SK-N-SH treated with all-trans-retinoic acid at 6 μM for 48 hours (cell line): ENCODE results near the gene TOX2.

Source experiments
- ATAC-seq: fragments of 200-7000 bp; cut with Tn5 transposase; 3 replicates; pipeline ENCODE4 v1.9.1; 2020; ENCODE audit warnings: mild to moderate bottlenecking, moderate library complexity
- ARNTL ChIP-seq: fragments of 450-650 bp; formaldehyde crosslinking; IDR thresholded peaks from 2 replicates; pipeline ENCODE4 v1.5.0; 2020; ENCODE audit warnings: low read depth, mild to moderate bottlenecking, moderate library complexity, borderline replicate concordance
- BACH2 ChIP-seq: fragments of 250-450 bp; sonication (Bioruptor Pico); IDR thresholded peaks from 2 replicates; pipeline ENCODE4 v1.9.0; 2021; ENCODE audit warnings: mild to moderate bottlenecking, borderline replicate concordance
- CREB5 ChIP-seq: fragments of 250-450 bp; sonication (Bioruptor Pico); IDR thresholded peaks from 2 replicates; pipeline ENCODE4 v1.5.1; 2020; ENCODE audit warnings: low read depth, mild to moderate bottlenecking, moderate library complexity
- CSDC2 ChIP-seq: fragments of 250-450 bp; sonication (Bioruptor Pico); IDR thresholded peaks from 2 replicates; pipeline ENCODE4 v1.5.0; 2020; ENCODE audit warnings: mild to moderate bottlenecking, moderate library complexity
- CSRNP3 ChIP-seq: fragments of 250-450 bp; sonication (Bioruptor Pico); IDR thresholded peaks from 2 replicates; pipeline ENCODE4 v1.5.1; 2021; ENCODE audit warnings: mild to moderate bottlenecking, moderate library complexity
- GLIS3 ChIP-seq: fragments of 250-450 bp; sonication (Bioruptor Pico); IDR thresholded peaks from 2 replicates; pipeline ENCODE4 v1.5.0; 2020; ENCODE audit warnings: mild to moderate bottlenecking, moderate library complexity
- ISL1 ChIP-seq: fragments of 250-450 bp; sonication (Bioruptor Pico); IDR thresholded peaks from 2 replicates; pipeline ENCODE4 v2.1.2; 2022; ENCODE audit warnings: mild to moderate bottlenecking, moderate library complexity
- OSR1 ChIP-seq: fragments of 250-450 bp; sonication (Bioruptor Pico); IDR thresholded peaks from 2 replicates; pipeline ENCODE4 v1.8.0; 2022; ENCODE audit warnings: moderate library complexity, mild to moderate bottlenecking, inconsistent platforms
- RARB ChIP-seq: fragments of 250-450 bp; sonication (Bioruptor Pico); IDR thresholded peaks from 2 replicates; pipeline ENCODE4 v1.8.0; 2021; ENCODE audit warnings: mild to moderate bottlenecking, moderate library complexity
- SNAI2 ChIP-seq: fragments of 250-450 bp; sonication (Bioruptor Pico); IDR thresholded peaks from 2 replicates; pipeline ENCODE4 v1.5.0; 2020; ENCODE audit warnings: mild to moderate bottlenecking, moderate library complexity
- TCF4 ChIP-seq: fragments of 250-450 bp; sonication (Bioruptor Pico); IDR thresholded peaks from 2 replicates; pipeline ENCODE4 v1.8.0; 2021; ENCODE audit warnings: mild to moderate bottlenecking, moderate library complexity, borderline replicate concordance
- TOX ChIP-seq: fragments of 250-450 bp; sonication (Bioruptor Pico); IDR thresholded peaks from 2 replicates; pipeline ENCODE4 v1.8.0; 2021; ENCODE audit warnings: mild to moderate bottlenecking, moderate library complexity, borderline replicate concordance
- TSHZ2 ChIP-seq: fragments of 250-450 bp; sonication (Bioruptor Pico); IDR thresholded peaks from 2 replicates; pipeline ENCODE4 v1.5.0; 2020; ENCODE audit warnings: mild to moderate bottlenecking, moderate library complexity
- ZFP3 ChIP-seq: fragments of 250-450 bp; sonication (Bioruptor Pico); IDR thresholded peaks from 2 replicates; pipeline ENCODE4 v1.5.0; 2020; ENCODE audit warnings: mild to moderate bottlenecking, moderate library complexity
- ZNF565 ChIP-seq: fragments of 450-650 bp; formaldehyde crosslinking; conservative IDR thresholded peaks from 2 replicates; pipeline ENCODE4 v1.5.0; 2020; ENCODE audit warnings: low read depth, mild to moderate bottlenecking, moderate library complexity
- ZNF8 ChIP-seq: fragments of 450-650 bp; formaldehyde crosslinking; IDR thresholded peaks from 2 replicates; pipeline ENCODE4 v1.5.0; 2020; ENCODE audit warnings: mild to moderate bottlenecking, moderate library complexity

The TOX2 gene

GRCh38 chr20:44012466-44013226 is 98.0 kb downstream of the TOX2 start (continued):
- TF ChIP-seq TSHZ2 (CRISPR knock-in tag) = no peak

GRCh38 chr20:44014807-44015732 is 100.4 kb downstream of the TOX2 start:
- peak; percentile 37; the same call in 2 of the 3 replicates for ATAC-seq
- TF ChIP-seq TCF4 (CRISPR knock-in tag) = peak; percentile 66
- no peak for TF ChIP-seq RARB (CRISPR knock-in tag)
- TF ChIP-seq ISL1 = peak; percentile 85
- TF ChIP-seq CSRNP3 (CRISPR knock-in tag) = peak; percentile 56; the same call in 1 of the 2 replicates

GRCh38 chr20:44015733-44016103 is 101.1 kb downstream of the TOX2 start:
- ATAC-seq = no peak
- no peak for TF ChIP-seq CSDC2 (CRISPR knock-in tag)
- 0 out of 2 replicates have a peak, but pooled peaks have one; percentile 0 for TF ChIP-seq CSRNP3 (CRISPR knock-in tag)

- no peak for TF ChIP-seq TOX (CRISPR knock-in tag)
- TF ChIP-seq BACH2 (CRISPR knock-in tag) = no peak
- TF ChIP-seq ISL1 = no peak
- no peak for TF ChIP-seq ZNF8 (CRISPR knock-in tag)
- TF ChIP-seq ZFP3 (CRISPR knock-in tag) = 0 out of 2 replicates have a peak, but pooled peaks have one; percentile 15
- TF ChIP-seq CREB5 = no peak
- TF ChIP-seq TCF4 (CRISPR knock-in tag) = no peak
- ATAC-seq = no peak
Measured at GRCh38 chr20:44016525-44016924, 101.9 kb downstream of the TOX2 start.

- TF ChIP-seq TOX (CRISPR knock-in tag) (no peak), ZFP3 (CRISPR knock-in tag) (no peak), OSR1 (CRISPR knock-in tag) (no peak), GLIS3 (no peak), CSRNP3 (CRISPR knock-in tag) (no peak), ARNTL (CRISPR knock-in tag) (no peak), CSDC2 (CRISPR knock-in tag) (no peak), ZNF565 (CRISPR knock-in tag) (no peak), SNAI2 (CRISPR knock-in tag) (no peak), TSHZ2 (CRISPR knock-in tag) (no peak)
- ATAC-seq = no peak
Measured at GRCh38 chr20:44017211-44017610, 102.6 kb downstream of the TOX2 start.
